Measurements from ENCODE around the gene COPZ1.
"Not testable (repeated sequence)": the region's sequence is repeated elsewhere in the genome, so short reads cannot be mapped to it uniquely, and the experiment has no call there.

COPZ1 gene

DNA sequence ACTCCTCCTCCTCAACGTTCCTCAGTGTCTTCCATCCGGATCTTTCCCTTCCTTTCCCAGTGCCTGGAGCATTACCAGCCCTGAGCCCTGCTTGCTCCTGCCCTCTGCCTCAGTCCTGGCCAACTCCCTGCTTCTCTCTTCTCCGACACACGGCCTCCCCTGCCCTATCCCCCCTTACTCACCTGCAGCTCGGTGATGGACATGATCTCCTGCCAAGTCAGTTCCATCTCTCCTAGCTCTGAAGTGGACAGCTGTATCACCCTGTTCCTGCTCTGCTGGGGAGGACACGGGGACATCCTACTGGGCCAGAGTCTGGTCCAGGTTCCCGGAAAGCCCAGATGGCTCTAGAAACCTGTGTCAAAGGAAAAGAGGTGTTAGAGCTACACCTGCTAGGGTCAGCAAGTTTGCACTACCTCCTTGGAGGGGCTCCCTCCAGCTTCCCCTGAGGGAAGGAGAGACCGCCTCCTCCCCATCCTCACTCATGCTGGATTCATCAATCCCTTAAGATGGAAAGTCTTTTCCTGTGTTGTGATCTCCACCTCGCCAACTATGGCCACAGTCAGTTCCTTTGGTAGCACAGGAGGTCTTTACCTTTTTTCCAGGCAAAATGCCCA, 29.9 kb upstream of the COPZ1 start:
- DNase-seq = no peak

- no peak for DNase-seq
Measured at GRCh38 chr12:54296393-54297099, 28.4 kb upstream of the COPZ1 start.

- DNase-seq = no peak
Measured at GRCh38 chr12:54298904-54299303, 26.0 kb upstream of the COPZ1 start.

- no peak for DNase-seq
Measured at GRCh38 chr12:54299515-54300224, 25.3 kb upstream of the COPZ1 start.

GRCh38 chr12:54300225-54300731, 24.7 kb upstream of the COPZ1 start:
- no peak for DNase-seq

DNA sequence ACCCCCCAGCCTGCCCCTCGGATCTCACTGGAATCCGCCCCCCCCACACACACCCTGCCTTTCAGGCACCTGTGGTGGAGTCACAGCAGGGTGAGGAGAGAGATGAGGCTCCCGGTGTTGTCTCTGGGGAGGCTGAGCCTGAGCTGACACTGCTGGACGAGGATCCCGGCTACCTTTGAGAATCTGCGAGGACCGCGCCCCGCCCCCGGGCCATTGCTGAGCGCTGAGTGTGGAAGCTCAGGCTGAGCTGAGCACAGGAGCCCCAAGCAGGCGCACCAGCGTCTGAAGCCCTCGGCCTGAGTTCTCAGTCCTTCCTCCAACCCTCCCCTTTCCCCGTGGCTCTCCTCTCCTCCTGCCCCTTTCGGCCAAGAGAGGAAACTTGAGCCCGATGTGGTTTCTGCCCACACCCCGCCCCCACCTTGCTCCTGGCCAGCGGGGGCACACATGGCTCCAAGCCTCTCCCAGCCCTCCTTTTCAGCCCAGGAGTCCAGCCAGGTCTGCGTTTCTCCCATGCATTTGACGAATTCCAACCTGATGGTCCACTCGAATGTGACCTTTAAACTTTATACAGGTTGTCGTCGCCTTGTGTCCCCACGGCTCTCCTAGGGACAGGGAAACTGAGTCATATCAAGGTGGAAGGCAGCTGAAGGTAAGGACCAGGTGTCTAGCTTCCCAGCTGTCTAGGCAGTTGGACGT, 24.1 kb upstream of the COPZ1 start, which contains the start of gene NFE2:
TSS of gene NFE2 (minus strand) at position 284 of the 696 bp plus-strand sequence. CDS start 5,767 bp downstream, outside the sequence.
- DNase-seq = peak; percentile 76

DNA sequence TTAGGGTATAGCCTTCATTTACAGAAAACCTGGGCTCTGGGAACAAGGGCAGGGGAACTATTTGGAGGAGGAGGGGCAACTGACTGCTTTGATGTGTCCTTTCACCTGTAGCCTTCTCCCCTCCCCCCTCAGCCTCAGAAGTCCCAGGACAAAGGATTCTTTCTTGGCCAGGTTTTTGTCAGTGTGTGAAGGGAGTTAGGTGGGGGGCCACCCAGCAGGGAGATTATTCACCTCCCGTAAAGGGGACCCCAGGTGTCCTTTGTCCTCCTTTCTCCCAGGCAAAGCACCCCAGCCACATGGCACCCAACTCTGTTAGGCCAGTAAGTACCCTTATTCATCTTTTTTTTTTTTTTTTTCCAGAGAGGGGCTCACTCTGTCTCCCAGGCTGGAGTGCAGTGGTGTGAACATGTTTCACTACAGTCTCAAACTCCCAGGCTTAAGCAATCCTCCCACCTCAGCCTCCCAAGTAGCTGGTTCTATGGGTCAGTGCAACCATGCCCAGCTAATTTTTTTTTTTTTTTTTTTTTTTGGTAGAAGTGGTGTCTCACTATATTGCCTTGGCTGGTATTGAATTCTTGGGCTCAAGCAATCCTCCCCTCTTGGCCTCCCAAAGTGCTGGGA, 23.4 kb upstream of the COPZ1 start:
- no peak for DNase-seq

GRCh38 chr12:54303640-54304039, 21.3 kb upstream of the COPZ1 start:
- no peak for DNase-seq

GRCh38 chr12:54304187-54304810, 20.6 kb upstream of the COPZ1 start:
- peak; percentile 95 for DNase-seq

GRCh38 chr12:54306925-54307741, 17.8 kb upstream of the COPZ1 start:
- DNase-seq = peak; percentile 99

DNA sequence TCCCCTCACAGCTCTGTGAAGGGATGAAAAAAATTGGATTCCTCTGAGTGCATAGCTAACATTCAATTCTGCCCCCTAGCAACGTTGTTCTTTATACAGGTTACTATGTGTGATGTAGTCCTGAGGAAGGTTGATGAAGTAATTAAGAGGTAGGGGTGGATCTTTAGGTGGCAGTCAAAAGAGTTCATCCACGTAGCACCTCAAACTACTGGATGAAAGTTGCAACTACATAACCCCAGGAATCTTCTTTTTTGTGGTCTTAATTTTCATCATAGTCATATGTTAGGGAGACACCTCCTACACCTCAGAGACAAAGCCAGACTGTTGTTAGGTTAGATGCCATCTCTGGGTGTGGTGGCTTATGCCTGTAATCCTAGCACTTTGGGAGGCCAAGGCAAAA, 13.9 kb upstream of the COPZ1 start:
- no peak for DNase-seq

- not testable (repeated sequence) for DNase-seq
Measured at GRCh38 chr12:54312309-54312708, 12.6 kb upstream of the COPZ1 start.

GRCh38 chr12:54321363-54321762, 3.6 kb upstream of the COPZ1 start:
- DNase-seq = no peak

DNA sequence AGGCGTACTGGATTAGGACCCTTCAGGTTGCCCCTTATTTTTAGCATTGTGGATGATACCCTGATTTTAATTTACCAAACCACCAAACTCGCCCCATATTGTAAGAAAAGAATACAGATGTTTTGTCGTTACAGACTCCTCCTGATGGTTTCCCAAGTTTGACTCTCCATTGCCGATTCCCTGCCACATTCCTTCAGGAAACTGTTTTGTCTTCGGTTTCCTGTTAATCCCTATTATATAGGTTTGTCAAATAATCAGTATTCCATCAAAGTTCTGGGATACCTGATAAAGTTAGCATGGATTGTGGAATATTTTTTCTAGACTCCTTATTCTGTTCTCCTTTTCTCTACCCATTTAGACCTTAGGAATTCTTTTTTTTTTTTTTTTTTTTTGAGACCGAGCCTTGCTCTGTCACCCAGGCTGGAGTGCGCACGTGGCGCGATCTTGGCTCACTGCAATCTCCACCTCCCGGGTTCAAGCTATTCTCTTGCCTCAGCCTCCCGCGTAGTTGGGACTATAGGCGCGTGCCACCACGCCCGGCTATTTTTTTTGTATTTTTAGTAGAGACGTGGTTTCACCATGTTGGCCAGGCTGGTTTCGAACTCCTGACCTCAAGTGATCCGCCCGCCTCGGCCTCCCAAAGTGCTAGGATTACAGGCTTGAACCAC, 645 bp downstream of the COPZ1 start:
- not testable (repeated sequence) for DNase-seq

DNA sequence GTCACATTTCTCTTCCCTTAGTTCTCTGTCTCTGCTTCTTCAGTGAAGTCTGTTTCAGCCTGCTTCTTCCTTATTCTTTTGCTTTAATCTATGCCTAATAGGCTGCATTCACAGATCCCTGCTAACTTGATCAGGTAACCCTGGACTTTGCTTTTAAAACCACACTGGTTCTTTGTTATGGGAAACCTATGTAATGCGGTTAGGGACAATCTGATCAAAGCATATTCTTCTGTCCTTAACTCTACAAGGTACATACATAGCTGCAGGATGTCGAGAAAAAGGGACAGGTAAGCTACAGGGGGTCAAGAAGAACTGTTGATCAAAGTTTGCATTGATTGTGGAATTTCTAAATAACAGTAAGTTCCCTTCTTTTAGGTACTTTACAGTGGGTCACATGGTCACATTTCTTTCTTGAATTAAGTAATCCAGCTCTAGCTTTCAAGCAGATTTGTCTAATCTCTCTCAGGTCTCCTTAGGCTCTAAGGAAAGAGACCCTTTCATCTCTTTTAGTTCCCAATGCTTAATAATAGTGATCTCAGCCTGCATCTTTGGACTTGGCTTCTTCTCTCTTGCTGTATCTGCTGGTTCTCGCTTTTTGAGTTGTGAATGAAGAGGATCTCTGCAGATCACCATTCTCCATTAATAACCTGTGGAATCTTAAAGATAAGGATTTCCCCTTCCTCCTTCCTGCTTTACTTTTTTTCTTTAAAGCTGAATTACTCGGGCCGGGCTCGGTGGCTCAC, 3.8 kb downstream of the COPZ1 start:
- DNase-seq = no peak

DNA sequence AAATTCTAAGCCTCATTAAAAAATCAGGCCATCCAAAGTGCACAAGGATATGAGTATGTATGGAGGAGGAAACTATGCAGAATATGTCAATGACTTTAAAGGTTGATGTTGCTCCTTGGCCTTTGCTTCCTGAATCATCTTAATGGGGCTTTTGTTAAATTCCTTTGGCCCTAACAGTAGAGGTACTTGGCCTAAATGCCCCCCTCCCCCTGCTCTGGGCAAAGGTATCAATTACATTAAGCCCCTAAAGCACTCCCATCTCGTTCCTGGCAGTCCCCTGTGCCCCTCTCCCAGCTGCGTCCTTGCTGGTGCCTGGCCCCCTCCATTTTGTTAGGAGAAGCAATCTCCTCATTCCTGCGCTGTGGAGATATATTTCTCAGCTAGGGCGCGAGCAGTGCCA, 4.8 kb downstream of the COPZ1 start:
- DNase-seq = no peak

- no peak for DNase-seq
Measured at GRCh38 chr12:54330442-54330841, 5.5 kb downstream of the COPZ1 start.

GRCh38 chr12:54331461-54331860, 6.5 kb downstream of the COPZ1 start:
- no peak for DNase-seq

- no peak for DNase-seq
Measured at GRCh38 chr12:54333420-54334034, 8.6 kb downstream of the COPZ1 start.
